ENCODE data around the gene PPP4R3A. TPM values are rescaled to one million over a fixed set of nuclear protein-coding genes. Genes with fewer than 3 reads are reported as not detected.

PPP4R3A gene
- total RNA-seq, 4 donors from 2014 or later = 89.7 to 108 (median 95.7) TPM

DNA sequence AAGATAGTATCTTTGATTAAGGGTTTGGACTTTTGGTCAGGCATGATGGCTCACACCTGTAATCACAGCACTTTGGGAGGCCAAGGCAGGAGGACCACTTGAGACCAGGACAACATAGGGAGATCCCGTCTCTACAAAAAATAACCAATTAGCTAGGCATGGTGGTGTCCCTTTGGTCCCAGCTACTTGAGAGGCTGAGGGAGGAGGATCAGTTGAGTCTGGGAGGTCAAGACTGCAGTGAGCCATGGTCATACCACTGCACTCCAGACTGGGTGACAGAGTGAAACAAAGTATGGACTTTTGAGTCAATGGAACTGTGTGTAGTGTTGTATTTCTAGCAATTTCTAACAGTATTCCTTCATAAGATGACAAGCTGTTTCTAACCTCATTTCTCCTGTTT lies 53.8 kb downstream of the PPP4R3A start:
- TF ChIP-seq, protein P1, sequence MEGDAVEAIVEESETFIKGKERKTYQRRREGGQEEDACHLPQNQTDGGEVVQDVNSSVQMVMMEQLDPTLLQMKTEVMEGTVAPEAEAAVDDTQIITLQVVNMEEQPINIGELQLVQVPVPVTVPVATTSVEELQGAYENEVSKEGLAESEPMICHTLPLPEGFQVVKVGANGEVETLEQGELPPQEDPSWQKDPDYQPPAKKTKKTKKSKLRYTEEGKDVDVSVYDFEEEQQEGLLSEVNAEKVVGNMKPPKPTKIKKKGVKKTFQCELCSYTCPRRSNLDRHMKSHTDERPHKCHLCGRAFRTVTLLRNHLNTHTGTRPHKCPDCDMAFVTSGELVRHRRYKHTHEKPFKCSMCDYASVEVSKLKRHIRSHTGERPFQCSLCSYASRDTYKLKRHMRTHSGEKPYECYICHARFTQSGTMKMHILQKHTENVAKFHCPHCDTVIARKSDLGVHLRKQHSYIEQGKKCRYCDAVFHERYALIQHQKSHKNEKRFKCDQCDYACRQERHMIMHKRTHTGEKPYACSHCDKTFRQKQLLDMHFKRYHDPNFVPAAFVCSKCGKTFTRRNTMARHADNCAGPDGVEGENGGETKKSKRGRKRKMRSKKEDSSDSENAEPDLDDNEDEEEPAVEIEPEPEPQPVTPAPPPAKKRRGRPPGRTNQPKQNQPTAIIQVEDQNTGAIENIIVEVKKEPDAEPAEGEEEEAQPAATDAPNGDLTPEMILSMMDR (IDR thresholded peaks at IDR 0.05) = no peak
- TF ChIP-seq POLR2A (IDR thresholded peaks at IDR 0.05) = no peak
- intact Hi-C loops (cut with DNase I) = no loop called here
- no peak for DNase-seq
- 86 to 93% methylated on average over 1 of the region's 1 CpG for WGBS, 2 donors
- Histone ChIP-seq H3K27ac (no peak overlapping the region), H3K4me1 (no peaks in the 10 kb centered on the region), H3K9me3 (no peaks in the 10 kb centered on the region), H3K27me3 (no peaks in the 10 kb centered on the region), H3K36me3 (peaks cover 32 to 41% of the 10 kb centered on the region in 2 donors), H3K4me3 (replicated peaks in 1 of 3) (no peak overlapping the region)

DNA sequence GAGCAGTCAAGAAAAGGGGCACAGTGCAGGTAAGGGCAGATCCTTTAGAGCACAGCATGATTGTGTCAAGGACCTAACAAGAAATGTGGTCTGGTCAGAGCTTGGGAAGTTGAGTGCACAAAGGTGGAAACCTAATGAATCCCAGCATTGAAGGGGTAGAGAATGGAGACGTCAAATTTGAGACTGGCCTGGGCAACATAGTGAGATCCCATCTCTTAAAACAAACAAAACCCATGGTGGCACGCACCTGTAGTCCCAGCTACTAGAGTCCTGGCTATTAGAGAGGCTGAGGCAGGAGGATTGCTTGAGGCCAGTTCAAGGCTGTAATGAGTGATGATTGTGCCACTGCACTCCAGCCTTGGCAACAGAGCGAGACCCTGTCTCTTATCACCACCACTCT lies 55.5 kb downstream of the PPP4R3A start:
- H3K4me1 ChIP-seq = no peaks in the 10 kb centered on the region
- H3K27me3 ChIP-seq = no peaks in the 10 kb centered on the region
- no peak for TF ChIP-seq POLR2A (IDR thresholded peaks at IDR 0.05)
- TF ChIP-seq, protein P1 (IDR thresholded peaks at IDR 0.05) = no peak
- 87 to 96% methylated on average over 3 of the region's 3 CpGs for WGBS, 2 donors
- DNase-seq = no peak
- intact Hi-C loops (cut with DNase I) = no loop called here
- no peaks in the 10 kb centered on the region for H3K9me3 ChIP-seq
- no peak overlapping the region for H3K4me3 ChIP-seq (replicated peaks in 1 of 3)
- H3K27ac ChIP-seq = no peak overlapping the region
- peaks cover 18 to 26% of the 10 kb centered on the region in 2 donors for H3K36me3 ChIP-seq

DNA sequence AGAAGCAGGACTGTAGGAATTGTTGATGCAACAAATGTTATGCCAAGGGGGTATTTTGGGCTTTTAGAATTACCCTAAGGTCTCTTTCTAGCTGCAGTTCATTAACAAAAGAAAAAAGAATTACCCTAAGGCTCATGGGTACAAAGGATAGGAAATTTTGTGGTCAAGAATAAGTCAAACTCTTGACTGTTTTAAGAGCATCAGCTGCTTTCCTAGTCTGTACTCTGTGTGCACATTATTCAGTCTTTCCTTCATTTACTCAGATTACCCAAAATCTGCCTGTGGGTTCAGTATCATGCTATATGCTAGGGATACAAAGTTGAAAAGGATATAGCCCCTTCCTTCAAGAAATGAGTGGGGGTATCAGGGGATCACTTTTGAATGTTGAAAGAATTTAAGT lies 56.0 kb downstream of the PPP4R3A start:
- intact Hi-C loops (cut with DNase I) = no loop called here
- Histone ChIP-seq H3K4me3 (replicated peaks in 1 of 3) (no peak overlapping the region), H3K4me1 (no peaks in the 10 kb centered on the region), H3K27ac (no peak overlapping the region), H3K36me3 (peaks cover 14 to 22% of the 10 kb centered on the region in 2 donors), H3K27me3 (no peaks in the 10 kb centered on the region), H3K9me3 (no peaks in the 10 kb centered on the region)
- no peak for DNase-seq
- no peak for TF ChIP-seq POLR2A (IDR thresholded peaks at IDR 0.05)

DNA sequence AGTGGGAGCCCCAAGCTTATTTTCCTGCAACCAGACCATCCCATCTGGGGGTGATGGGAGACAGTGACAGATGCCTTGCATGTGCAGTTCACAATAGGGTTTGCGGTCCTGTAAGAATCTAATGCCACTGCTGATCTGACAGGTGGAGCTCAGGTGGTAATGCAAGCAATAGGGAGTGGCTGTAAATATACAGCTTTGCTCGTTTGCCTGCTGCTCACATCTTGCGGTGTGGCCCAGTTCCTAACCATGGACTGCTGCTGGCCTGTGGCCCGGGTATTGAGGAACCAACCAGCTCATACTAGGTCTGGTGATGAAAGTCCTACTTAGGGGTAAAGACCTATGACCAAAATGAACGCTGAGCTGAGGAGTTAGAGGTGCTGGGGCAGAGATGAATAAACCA lies 56.4 kb downstream of the PPP4R3A start:
- H3K27me3 ChIP-seq = no peaks in the 10 kb centered on the region
- DNase-seq = no peak
- H3K4me1 ChIP-seq = no peaks in the 10 kb centered on the region
- H3K9me3 ChIP-seq = no peaks in the 10 kb centered on the region
- no peak overlapping the region for H3K4me3 ChIP-seq (replicated peaks in 1 of 3)
- intact Hi-C loops (cut with DNase I) = no loop called here
- peaks cover 12 to 18% of the 10 kb centered on the region in 2 donors for H3K36me3 ChIP-seq
- TF ChIP-seq, protein P1 (IDR thresholded peaks at IDR 0.05) = no peak
- no peak for TF ChIP-seq POLR2A (IDR thresholded peaks at IDR 0.05)
- 88 to 93% methylated on average over 5 of the region's 5 CpGs for WGBS, 2 donors
- H3K27ac ChIP-seq = no peak overlapping the region

DNA sequence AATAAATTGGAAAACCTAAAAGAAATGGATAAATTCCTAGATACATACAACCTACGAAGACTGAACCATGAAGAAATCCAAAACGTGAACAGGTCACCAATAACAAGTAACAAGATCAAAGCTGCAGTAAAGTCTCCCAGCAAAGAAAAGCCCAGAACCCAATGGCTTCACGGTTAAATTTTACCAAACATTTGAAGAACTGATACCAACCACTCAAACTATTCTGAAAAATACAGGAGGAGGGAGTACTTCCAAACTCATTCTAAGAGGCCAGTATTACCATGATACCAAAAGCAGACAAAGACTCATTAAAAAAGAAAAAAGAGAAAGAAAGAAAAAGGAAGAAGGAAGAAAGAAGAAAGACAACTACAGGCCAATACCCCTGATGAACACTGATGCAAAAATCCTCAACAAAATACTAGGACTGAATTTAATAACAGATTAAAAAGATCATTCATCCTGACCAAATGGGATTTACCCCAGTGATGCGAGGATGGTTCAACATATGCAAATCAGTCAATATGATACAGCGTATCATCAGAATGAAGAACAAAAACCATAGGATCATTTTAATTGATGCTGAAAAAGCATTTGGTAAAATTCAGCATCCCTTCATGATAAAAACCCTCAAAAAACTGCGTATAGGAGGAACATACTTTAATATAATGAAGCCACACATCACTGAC lies 65.6 kb downstream of the PPP4R3A start:
- Histone ChIP-seq H3K9me3 (no peaks in the 10 kb centered on the region), H3K27me3 (no peaks in the 10 kb centered on the region), H3K4me1 (no peaks in the 10 kb centered on the region), H3K36me3 (no peaks in the 10 kb centered on the region), H3K4me3 (replicated peaks in 1 of 3) (no peak overlapping the region), H3K27ac (no peak overlapping the region)
- intact Hi-C loops (cut with DNase I) = no loop called here
- no peak for DNase-seq
- no peak for TF ChIP-seq POLR2A (IDR thresholded peaks at IDR 0.05)
- TF ChIP-seq, protein P1 (IDR thresholded peaks at IDR 0.05) = no peak
- WGBS, 2 donors = 84 to 92% methylated on average over 6 of the region's 6 CpGs

Data from thyroid gland (tissue), 4 donors.